Measurements from ENCODE around the gene CALML3. TPM values are rescaled to one million over a fixed set of nuclear protein-coding genes. Genes with fewer than 3 reads are reported as not detected.

Gene CALML3
- total RNA-seq, 1 experiment from 2014 or later = not detected

- no peak for DNase-seq (ENCODE audit: low spot score)
- in situ Hi-C loops (cut with HindIII; ENCODE audit: low sequenced_read_pairs) = no loop called here
These were observed 21.3 kb upstream of the CALML3 start for GRCh38 chr10:5503477-5503835.

- no peak for DNase-seq (ENCODE audit: low spot score)
- in situ Hi-C loops (cut with HindIII; ENCODE audit: low sequenced_read_pairs) = no loop called here
These were observed 20.4 kb upstream of the CALML3 start for GRCh38 chr10:5504146-5505072.

GRCh38 chr10:5506246-5506645, 18.5 kb upstream of the CALML3 start:
- in situ Hi-C loops (cut with HindIII; ENCODE audit: low sequenced_read_pairs) = no loop called here
- DNase-seq (ENCODE audit: low spot score) = no peak

GRCh38 chr10:5506751-5507648, 17.8 kb upstream of the CALML3 start:
- DNase-seq (ENCODE audit: low spot score) = no peak
- in situ Hi-C loops (cut with HindIII; ENCODE audit: low sequenced_read_pairs) = no loop called here

GRCh38 chr10:5507649-5508131, 17.1 kb upstream of the CALML3 start:
- DNase-seq (ENCODE audit: low spot score) = no peak
- in situ Hi-C loops (cut with HindIII; ENCODE audit: low sequenced_read_pairs) = no loop called here

GRCh38 chr10:5508161-5508604, 16.6 kb upstream of the CALML3 start:
- in situ Hi-C loops (cut with HindIII; ENCODE audit: low sequenced_read_pairs) = no loop called here
- no peak for DNase-seq (ENCODE audit: low spot score)

- no peak for DNase-seq (ENCODE audit: low spot score)
- in situ Hi-C loops (cut with HindIII; ENCODE audit: low sequenced_read_pairs) = no loop called here
These were observed 16.0 kb upstream of the CALML3 start for GRCh38 chr10:5508786-5509185.

- no peak for DNase-seq (ENCODE audit: low spot score)
- in situ Hi-C loops (cut with HindIII; ENCODE audit: low sequenced_read_pairs) = no loop called here
These were observed 15.5 kb upstream of the CALML3 start for GRCh38 chr10:5509236-5509635.

- in situ Hi-C loops (cut with HindIII; ENCODE audit: low sequenced_read_pairs) = no loop called here
- no peak for DNase-seq (ENCODE audit: low spot score)
These were observed 15.1 kb upstream of the CALML3 start for GRCh38 chr10:5509691-5510090.

- in situ Hi-C loops (cut with HindIII; ENCODE audit: low sequenced_read_pairs) = no loop called here
- no peak for DNase-seq (ENCODE audit: low spot score)
These were observed 14.3 kb upstream of the CALML3 start for GRCh38 chr10:5510281-5511072.

- no peak for DNase-seq (ENCODE audit: low spot score)
- in situ Hi-C loops (cut with HindIII; ENCODE audit: low sequenced_read_pairs) = no loop called here
These were observed 13.4 kb upstream of the CALML3 start for GRCh38 chr10:5511231-5511884.

GRCh38 chr10:5511885-5512280, 12.9 kb upstream of the CALML3 start:
- in situ Hi-C loops (cut with HindIII; ENCODE audit: low sequenced_read_pairs) = no loop called here
- DNase-seq (ENCODE audit: low spot score) = no peak

GRCh38 chr10:5512331-5512730, 12.4 kb upstream of the CALML3 start:
- in situ Hi-C loops (cut with HindIII; ENCODE audit: low sequenced_read_pairs) = no loop called here
- DNase-seq (ENCODE audit: low spot score) = no peak

- no peak for DNase-seq (ENCODE audit: low spot score)
- in situ Hi-C loops (cut with HindIII; ENCODE audit: low sequenced_read_pairs) = no loop called here
These were observed 11.7 kb upstream of the CALML3 start for GRCh38 chr10:5512881-5513612.

GRCh38 chr10:5514226-5514850, 10.4 kb upstream of the CALML3 start:
- DNase-seq (ENCODE audit: low spot score) = no peak
- in situ Hi-C loops (cut with HindIII; ENCODE audit: low sequenced_read_pairs) = no loop called here

- in situ Hi-C loops (cut with HindIII; ENCODE audit: low sequenced_read_pairs) = no loop called here
- no peak for DNase-seq (ENCODE audit: low spot score)
These were observed 8.6 kb upstream of the CALML3 start for GRCh38 chr10:5515948-5516761.

GRCh38 chr10:5517546-5517945, 7.2 kb upstream of the CALML3 start:
- no peak for DNase-seq (ENCODE audit: low spot score)
- in situ Hi-C loops (cut with HindIII; ENCODE audit: low sequenced_read_pairs) = no loop called here
